GM18498 (cell line): ENCODE measurements around the gene MGAT5.

Experiments
- ATAC-seq: cut with Tn5 transposase; IDR thresholded peaks from one replicate; pipeline ENCODE4 v1.9.1; 2021; ENCODE audit warnings: mild to moderate bottlenecking, moderate library complexity; ENCODE audit not compliant: unreplicated experiment

Gene MGAT5

DNA sequence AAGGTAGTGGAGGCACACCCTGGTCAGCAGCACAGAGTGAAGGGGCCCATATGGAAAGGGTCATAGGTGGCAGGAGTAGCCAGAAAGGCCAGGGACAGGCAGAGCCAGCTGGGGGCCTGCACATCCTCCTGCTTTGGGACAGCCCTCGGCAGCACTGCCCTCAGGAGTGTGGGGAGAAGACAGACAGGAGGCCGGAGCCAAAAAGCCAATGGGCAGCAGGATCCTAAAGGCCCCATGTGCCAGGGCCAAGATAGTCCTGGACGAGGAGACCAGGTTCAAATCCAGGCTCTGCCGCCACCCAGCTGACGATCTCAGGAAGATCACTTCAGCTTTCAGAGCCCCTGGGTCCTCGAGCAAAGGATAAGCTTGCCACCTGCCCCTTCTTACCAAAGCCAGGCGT, 244.8 kb downstream of the MGAT5 start:
- ATAC-seq: no peak

DNA sequence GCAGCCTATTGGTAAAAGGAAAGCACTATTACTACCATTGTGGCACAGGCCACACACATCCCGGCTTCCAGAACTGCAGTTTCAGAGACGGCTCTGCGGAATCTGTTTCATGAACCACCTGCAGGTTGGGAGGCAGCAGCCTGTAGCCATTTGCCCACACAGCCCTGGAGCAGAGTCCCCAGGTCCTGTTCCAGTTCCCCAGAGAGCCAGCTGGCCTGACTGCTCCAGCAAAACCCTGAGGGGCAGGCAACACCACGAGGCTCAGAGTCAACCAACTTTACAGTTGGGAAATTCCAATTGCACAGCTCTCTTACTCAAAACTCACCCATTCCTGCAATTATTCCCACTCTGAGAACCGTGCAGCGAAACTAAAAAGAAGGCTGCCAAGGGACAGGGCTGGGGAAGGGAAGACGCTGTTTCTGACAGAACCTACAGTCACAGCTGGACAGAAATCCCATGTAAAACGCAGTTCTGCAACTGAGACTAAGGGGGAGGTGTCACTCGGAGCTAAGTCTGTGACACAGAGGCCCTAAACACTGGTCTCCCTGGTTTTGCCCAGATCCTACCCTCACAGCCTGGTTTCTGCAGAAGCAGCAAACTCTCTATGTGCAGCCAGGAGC, 245.5 kb downstream of the MGAT5 start:
- ATAC-seq: no peak

DNA sequence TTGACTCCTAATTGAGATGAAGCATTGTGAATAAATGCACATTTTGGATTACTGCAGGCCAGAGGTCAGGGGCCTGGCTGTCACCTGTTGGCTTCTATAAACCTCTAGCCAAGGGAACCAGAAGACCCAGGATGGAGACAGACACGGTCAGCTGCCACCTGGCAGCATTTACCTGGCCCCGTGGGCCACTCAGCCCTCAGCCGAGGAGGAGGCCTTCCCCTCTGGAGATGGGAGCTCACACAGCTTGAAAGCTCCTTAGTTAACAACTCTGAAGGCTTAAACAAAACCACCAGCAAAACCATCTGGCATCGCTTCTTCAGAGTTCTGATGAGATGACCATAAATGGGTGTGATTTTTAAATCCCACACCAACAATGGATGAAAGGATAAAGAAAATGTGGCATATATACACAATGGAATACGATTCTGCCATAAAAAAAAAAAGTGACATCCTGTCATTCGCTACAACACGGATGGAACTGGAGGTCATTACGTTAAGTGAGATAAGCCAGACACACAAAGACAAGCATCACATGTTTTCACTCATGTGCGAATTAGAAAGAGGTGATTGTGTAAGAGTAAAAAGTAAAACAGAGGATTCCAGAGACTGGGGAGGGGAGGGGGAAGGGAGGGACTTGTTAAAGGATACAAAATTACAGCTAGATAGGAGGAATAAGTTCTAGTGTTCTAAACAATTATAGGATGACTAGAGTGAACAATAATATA, 246.5 kb downstream of the MGAT5 start:
- no peak for ATAC-seq

DNA sequence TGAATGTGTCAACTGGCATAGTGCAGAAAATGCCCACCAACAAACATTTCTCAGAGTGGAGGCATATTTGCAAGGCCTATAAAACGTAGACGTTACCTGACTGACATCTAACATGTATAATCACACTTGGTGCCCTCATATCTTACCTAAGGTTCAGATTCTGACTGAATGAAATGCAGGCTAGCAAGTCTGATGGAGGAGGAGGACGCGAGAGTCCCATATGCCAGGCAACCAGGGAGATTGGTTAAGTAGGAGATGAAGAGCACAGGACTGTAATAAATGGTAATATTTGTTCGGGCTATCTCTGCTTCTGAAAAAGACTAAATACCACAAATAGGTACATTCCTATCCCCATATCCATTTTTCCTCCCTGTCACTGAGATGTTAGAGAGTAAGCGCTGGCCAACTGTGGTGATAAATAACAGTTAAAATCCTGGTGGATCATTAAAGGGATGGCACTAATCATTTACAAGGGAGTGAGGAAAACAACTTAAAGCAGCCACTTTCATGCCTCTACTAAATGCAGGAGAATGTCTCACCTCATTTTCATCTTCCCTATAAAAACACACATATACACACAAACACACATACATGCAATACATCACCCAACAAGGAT, 247.7 kb downstream of the MGAT5 start:
- no peak for ATAC-seq

DNA sequence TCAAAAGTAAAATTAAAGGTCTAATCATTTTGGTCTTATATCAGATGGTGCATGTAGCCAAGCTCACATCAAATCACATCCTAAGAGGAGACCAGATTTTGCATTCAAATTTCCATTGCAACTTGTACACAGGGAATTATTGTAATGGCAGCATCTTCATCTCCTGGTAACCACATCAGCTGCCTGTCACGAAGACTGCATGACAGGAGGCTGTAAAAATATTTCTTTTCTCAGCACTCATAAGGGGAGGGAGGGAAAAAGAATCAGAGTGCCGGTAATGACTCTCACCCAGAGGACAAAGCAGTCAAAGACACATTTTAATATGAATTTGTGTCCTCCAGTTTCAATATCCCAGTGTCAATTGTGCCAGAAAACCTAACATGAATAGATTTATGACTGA, 248.2 kb downstream of the MGAT5 start:
- ATAC-seq: no peak
